Measurements from ENCODE around the gene GPR45. TPM values are rescaled to one million over a fixed set of nuclear protein-coding genes. Genes with fewer than 3 reads are reported as not detected.

Gene GPR45
- polyA plus RNA-seq, 5 donors: 0.10 to 0.13 (median 0.12) TPM; not detected in 2

Other genes starting within 250 kb of the GPR45 start
- 10 to 100 TPM; 34.9 to 45.0 (median 41.9) TPM for gene MRPS9, start 203.7 kb upstream of the GPR45 start, polyA plus RNA-seq (ENCODE audit: insufficient read depth in 1 of 5, insufficient read length in 5 of 5, low replicate concordance in 1 of 5)
- 10 to 100 TPM; 13.1 to 16.9 (median 13.3) TPM for gene TGFBRAP1, start 88.0 kb downstream of the GPR45 start, polyA plus RNA-seq (ENCODE audit: insufficient read depth in 1 of 5, insufficient read length in 5 of 5, low replicate concordance in 1 of 5)
- gene C2orf49, start 95.8 kb downstream of the GPR45 start, polyA plus RNA-seq (ENCODE audit: insufficient read depth in 1 of 5, insufficient read length in 5 of 5, low replicate concordance in 1 of 5): 10 to 100 TPM; 19.0 to 31.5 (median 26.9) TPM
- 1 to 10 TPM; 5.2 to 8.0 (median 6.8) TPM for gene FHL2, start 157.3 kb downstream of the GPR45 start, polyA plus RNA-seq (ENCODE audit: insufficient read depth in 1 of 5, insufficient read length in 5 of 5, low replicate concordance in 1 of 5)